Thyroid gland (tissue), 4 donors: ENCODE data around the gene PDIA4.
"Not testable (repeated sequence)": the region's sequence is repeated elsewhere in the genome, so short reads cannot be mapped to it uniquely, and the experiment has no call there.

Experiments used
- POLR2A ChIP-seq, 2 donors: fragments of 450-650 bp; IDR thresholded peaks; one replicate each; pipeline ENCODE4 v1.6.1; 2017; ENCODE audit warnings: antibody characterized with exemption in 2 of 2, mild to moderate bottlenecking in 2 of 2, moderate library complexity in 1 of 2
- TF ChIP-seq, protein P1 (sequence below), 6 experiments: fragments of 200-600 bp in 3 of 6; fragments of 450-650 bp in 3 of 6; sonication (generic) in 3 of 6; IDR thresholded peaks; one replicate each; pipeline ENCODE4 v1.5.1; 2016 to 2019; ENCODE audit warnings: antibody characterized with exemption in 6 of 6, mild to moderate bottlenecking in 2 of 6, inconsistent platforms in 1 of 6, moderate library complexity in 1 of 6

DNA sequence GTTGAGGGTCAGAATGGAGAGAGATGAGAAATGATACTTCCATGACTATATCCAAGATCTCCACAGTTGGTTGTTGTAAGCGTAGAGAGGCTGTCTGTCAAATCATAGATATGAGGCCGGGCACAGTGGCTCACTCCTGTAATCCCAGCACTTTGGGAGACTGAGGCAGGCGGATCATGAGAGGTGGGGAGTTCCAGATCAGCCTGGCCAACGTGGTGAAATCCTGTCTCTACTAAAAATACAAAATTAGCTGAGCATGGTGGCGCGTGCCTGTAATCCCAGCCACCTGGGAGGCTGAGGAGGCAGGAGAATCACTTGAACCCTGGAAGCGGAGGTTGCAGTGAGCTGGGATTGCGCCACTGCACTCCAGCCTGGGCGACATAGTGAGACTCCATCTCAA, 2.1 kb upstream of the PDIA4 start:
- TF ChIP-seq, protein P1, sequence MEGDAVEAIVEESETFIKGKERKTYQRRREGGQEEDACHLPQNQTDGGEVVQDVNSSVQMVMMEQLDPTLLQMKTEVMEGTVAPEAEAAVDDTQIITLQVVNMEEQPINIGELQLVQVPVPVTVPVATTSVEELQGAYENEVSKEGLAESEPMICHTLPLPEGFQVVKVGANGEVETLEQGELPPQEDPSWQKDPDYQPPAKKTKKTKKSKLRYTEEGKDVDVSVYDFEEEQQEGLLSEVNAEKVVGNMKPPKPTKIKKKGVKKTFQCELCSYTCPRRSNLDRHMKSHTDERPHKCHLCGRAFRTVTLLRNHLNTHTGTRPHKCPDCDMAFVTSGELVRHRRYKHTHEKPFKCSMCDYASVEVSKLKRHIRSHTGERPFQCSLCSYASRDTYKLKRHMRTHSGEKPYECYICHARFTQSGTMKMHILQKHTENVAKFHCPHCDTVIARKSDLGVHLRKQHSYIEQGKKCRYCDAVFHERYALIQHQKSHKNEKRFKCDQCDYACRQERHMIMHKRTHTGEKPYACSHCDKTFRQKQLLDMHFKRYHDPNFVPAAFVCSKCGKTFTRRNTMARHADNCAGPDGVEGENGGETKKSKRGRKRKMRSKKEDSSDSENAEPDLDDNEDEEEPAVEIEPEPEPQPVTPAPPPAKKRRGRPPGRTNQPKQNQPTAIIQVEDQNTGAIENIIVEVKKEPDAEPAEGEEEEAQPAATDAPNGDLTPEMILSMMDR (IDR thresholded peaks at IDR 0.05): not testable (repeated sequence)
- TF ChIP-seq POLR2A (IDR thresholded peaks at IDR 0.05): not testable (repeated sequence)
